Stimulated activated CD4-positive, alpha-beta T cell treated with anti-CD3 and anti-CD28 coated beads, TNF-alpha, amount 100 ng/mL, for 24 hours (primary cell): ENCODE results near the gene IGSF3.

Source experiments
- DNase-seq, 3 experiments: peaks; one replicate each; pipeline ENCODE4 v3.0.0-alpha.2; 2020; ENCODE audit warnings: low read depth in 3 of 3

IGSF3 gene

GRCh38 chr1:116667575-116668105 lies at the start of gene IGSF3:
TSS of gene IGSF3 (minus strand) at chr1:116667733. CDS start at chr1:116666326, 1,407 bp downstream.
- peak; percentile 11 to 69 (median 22) for DNase-seq

DNA sequence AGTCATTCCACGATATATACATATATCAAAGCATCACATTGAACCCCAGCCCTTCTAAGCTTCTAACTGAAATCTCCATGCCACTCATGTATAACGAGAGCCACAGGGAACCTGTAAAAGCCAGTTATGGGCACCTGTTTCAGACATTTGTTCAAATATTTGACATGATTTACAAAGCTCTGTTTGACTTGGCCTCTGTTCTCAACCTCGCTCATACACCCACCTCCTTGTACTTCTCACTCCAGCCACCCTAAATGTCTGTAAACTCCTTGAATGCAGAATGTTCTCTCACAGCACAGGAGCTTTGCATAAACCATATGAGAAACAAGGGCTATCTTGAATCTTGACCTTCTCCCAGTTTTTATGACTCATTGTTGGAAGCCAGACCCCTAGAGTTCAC lies 49.8 kb upstream of the IGSF3 start:
- no peak for DNase-seq

DNA sequence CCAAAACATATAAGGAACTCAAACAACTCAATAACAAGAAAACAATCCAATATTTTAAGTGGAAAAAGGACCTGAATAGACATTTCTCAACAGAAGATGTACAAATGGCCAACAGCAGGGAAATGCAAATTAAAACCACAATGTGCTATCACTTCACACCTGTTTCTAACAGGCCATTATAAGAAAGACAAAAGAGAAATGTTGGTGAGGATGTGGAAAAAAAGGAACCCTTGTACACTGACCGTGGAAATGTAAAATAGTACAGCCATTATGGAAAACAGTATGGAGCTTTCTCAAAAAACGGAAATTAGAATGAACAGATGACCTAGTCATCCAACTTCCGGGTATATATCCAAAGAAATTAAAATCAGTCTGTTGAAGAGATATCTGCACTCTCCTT lies 48.9 kb upstream of the IGSF3 start:
- no peak for DNase-seq

GRCh38 chr1:116713474-116713873 lies 45.9 kb upstream of the IGSF3 start:
- DNase-seq, result no peak

DNA sequence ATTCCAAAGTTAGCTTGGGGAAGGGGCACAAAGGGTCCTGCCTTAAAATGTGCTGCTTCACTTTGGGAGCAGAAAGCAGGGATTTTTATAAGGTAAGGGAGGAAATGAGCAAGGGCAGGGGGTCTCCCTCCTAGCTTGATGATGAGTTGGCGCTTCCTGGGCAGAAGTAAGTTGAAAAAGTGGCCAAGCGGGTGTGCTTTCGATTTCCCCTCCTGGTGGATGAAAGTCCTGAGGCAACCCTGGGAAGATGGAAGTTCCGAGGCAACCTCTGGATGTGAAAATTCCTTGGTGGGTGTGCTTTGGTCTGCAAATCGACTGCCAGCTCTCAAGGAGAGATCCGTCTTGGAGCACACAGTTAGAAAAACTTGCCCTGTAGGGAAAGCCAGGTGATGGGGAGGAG lies 45.0 kb upstream of the IGSF3 start:
- no peak for DNase-seq

DNA sequence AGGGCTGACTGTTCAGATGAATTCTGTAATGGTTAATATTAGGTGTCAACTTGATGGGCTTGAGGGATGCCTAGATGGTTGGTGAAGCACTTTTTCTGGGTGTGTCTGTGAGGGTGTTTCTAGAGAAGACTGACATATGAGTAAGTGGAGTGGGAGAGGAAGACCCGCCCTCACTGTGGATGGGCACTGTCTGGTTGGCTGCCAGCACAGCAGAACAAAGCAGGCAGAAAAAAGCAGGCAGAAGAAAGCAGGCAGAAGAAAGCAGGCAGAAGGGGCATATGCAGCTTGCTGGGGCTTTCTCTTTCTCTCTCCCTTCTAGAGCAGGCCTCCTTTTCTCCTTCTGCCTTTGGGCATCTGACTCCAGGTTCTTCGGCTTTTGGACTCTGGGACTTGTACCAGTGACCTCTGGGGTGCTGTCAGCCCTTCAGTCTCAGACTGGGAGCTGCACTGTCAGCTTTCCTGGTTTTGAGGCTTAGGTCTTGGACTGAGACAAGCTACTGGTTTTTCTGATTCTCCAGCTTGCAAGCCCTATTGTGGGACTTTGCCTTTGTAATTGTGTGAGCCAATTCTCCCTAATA lies 43.8 kb upstream of the IGSF3 start:
- peak in 1 of 3 experiments; percentile 28 for DNase-seq

DNA sequence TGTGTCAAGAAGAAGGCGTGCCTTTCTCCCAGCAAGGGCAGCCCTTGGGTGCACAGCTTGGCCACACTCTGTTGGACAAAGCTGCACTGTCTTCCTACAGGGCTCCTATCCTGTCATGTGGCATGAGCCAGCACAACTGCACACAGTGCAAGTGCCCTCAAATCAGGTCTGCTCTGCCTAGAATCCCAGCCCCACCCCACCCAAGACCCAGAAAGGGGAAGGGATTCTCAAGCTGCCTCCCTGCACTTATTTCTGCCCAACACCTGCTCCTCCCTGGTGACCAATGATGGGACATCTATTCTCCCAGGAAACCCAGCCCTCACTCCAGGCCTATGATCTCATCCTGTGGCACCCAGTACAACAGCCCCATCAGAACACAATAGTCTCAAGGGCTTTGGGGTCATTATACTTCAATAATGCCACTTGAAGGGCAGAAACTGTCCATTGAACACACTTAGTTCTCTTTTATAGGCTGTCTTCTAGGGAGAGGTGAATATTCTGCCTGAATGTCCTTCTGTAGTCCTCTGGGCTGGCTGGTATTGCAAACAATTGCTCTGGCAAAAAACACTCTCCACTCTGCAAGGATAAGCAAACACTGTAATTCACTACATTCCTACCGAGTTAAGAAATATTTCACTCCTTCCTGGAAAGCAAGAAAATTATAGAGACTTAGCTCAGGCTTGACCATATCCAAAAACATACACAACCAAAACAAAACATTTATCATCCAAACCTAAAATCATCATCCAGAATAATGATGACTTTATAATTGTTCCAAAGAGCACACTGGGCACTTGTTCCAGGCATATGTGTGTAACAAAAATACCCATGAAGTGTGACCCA lies 43.1 kb upstream of the IGSF3 start:
- no peak for DNase-seq

- DNase-seq, result no peak
Observed at GRCh38 chr1:116709666-116710167, 42.2 kb upstream of the IGSF3 start.

- no peak for DNase-seq
Observed at GRCh38 chr1:116708255-116708900, 40.8 kb upstream of the IGSF3 start.

DNA sequence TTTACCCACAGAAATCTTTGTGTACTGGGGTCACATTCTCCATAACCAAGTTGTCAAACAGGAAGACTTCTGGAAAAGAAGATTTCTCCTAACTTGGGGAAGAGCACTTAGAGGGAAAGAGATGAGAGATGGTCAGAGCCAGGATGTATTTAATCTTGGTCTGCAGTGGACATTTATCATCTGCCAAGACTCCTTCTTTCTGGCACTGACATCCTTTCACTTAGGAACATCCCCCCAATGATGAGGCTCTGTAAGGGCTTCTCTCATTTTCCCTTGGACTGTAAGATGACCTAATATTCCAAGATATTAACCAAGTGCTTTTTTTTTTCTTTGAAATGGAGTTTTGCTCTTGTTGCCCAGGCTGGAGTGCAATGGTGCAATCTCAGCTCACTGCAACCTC lies 39.3 kb upstream of the IGSF3 start:
- no peak for DNase-seq

DNA sequence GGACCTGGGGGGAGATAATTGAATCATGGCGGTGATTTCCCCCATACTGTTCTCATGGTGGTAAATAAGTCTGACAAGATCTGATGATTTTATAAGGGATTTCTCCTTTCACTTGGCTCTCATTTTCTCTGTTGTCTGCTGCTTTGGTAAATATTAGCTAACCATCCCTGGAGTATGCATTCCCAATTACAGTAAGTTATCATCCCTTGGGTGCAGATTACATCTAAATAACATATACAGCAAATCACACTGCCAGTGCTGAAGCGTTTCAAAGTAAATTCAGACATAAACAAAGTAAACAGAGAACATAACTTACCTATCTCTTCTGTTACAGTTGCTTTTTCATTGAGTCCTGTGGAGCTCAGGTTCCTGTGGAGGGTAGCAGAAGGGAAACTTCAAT lies 38.6 kb upstream of the IGSF3 start:
- no peak for DNase-seq

GRCh38 chr1:116704278-116704677 lies 36.7 kb upstream of the IGSF3 start:
- DNase-seq, result no peak

DNA sequence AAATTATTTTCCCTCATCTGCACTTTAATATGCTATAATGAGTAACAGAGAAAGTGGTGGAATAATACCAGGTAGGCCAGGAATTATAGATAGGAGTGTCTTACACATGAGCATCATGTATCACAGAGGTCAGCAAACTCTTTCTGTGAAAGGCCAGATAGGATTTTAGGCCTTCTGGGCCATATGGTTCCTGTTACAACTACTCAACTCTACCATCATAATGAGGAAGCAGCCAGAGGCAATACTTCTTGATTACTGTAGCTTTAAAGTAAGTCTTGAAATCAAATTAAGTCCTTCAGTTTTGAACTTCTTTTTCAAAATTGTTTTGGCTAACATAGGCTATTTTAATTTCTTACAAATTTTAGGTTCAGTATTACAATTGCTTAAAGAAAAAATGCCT lies 32.1 kb upstream of the IGSF3 start:
- DNase-seq, result no peak

- DNase-seq, result no peak
Observed at GRCh38 chr1:116698244-116698595, 30.7 kb upstream of the IGSF3 start.

- DNase-seq, result no peak
Observed at GRCh38 chr1:116697548-116698243, 30.2 kb upstream of the IGSF3 start.

DNA sequence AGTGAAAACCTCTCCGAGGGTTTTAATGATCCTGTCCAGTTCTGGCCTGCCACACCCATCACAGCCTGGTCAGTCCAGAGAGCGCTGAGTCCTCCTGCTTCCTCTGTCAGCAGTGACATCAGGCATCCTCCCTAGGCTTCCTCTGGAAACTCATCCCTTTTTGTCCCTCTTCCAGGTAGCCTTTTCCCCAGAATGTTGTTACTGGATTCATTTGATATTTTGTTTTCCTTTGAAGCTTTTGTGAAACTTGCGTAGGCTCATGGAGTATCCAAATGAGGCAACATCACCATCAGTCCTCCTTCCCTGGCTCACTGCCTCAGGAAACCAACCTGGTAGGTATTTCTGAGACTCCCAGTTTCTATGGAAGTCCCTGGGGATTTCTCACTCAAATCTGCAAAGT lies 27.0 kb upstream of the IGSF3 start:
- no peak for DNase-seq

DNA sequence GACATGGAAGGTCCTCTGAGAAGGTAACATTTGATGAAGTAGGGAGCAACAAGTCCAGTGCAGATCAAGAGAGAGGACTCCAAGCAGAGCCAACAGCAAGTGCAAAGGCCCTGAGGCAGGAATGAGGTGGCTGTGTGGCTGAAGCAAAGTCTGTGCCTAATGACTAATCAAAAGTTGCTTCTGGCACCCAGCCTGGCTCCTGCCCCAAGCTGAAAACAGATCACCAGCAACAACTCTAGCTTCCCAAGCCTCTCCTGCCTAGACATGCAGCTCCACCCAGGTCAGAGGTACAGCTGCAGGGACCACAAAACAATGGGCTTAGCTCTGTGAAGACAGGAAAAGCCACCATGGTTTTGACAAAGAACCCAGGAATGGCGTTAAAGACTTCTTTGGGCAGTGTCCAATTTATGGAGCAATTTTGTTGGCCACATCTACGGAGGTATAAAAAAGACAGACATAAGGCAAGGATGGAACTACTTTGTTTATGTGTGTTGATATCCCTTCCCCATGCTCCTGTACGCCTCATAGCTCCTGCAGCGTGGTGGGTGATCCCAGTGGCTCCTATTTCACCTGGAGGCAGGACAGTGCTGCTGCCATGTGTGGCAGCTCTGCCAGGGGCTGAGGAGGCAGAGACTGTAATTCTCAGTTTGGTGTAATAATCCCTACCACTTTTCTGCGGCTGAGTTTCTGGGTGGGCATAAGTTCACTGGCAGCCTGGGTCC lies 26.4 kb upstream of the IGSF3 start:
- no peak for DNase-seq

- DNase-seq, result no peak
Observed at GRCh38 chr1:116692879-116693278, 25.3 kb upstream of the IGSF3 start.

GRCh38 chr1:116690849-116691406 lies 23.4 kb upstream of the IGSF3 start:
- no peak for DNase-seq

GRCh38 chr1:116690396-116690848 lies 22.9 kb upstream of the IGSF3 start:
- DNase-seq, result no peak
